GM12892 (cell line): ENCODE data around the gene MAGI2.

Source experiments
- POLR2A ChIP-seq: IDR thresholded peaks from 2 replicates; pipeline ENCODE4 v1.6.1; 2011; ENCODE audit warnings: low read depth, low read length, control low read depth
- POLR2AphosphoS5 ChIP-seq: IDR thresholded peaks from 2 replicates; pipeline ENCODE4 v1.6.1; 2011; ENCODE audit warnings: low read depth, low read length, control low read depth
- TAF1 ChIP-seq: IDR thresholded peaks from 2 replicates; pipeline ENCODE4 v1.6.1; 2011; ENCODE audit warnings: low read depth, mild to moderate bottlenecking, control low read depth, low read length, borderline replicate concordance

GRCh38 chr7:78594156-78594555 is 859.3 kb downstream of the MAGI2 start:
- no peak for TF ChIP-seq POLR2A
- no peak for TF ChIP-seq POLR2AphosphoS5
- no peak for TF ChIP-seq TAF1
